Renal cortex interstitium (tissue), 11 donors: ENCODE measurements around the gene WDR70. TPM values are rescaled to one million over a fixed set of nuclear protein-coding genes. Genes with fewer than 3 reads are reported as not detected.

ENCODE experiments used
- DNase-seq, 11 donors: peaks; one replicate each; pipeline ENCODE4 v3.0.0-alpha.2; 2013; ENCODE audit warnings: low read depth in 9 of 11, low spot score in 4 of 11; ENCODE audit errors: extremely low read depth in 1 of 11
- polyA plus RNA-seq, 3 donors: library from polyadenylated mRNA; unstranded; fragments of 120-200 nt; gene quantifications; one replicate each; pipeline ENCODE4 v1.2.1, GENCODE V29; 2013; ENCODE audit not compliant: insufficient read length in 3 of 3

The WDR70 gene
- polyA plus RNA-seq, 3 donors = 47.0 to 56.5 (median 53.3) TPM

- DNase-seq = no peak
Measured at GRCh38 chr5:37723162-37723961, 344.2 kb downstream of the WDR70 start.

- DNase-seq = no peak
Measured at GRCh38 chr5:37724395-37725125, 345.4 kb downstream of the WDR70 start.

GRCh38 chr5:37725185-37725584 is 346.1 kb downstream of the WDR70 start:
- no peak for DNase-seq

- DNase-seq = no peak
Measured at GRCh38 chr5:37727238-37727637, 348.1 kb downstream of the WDR70 start.

- no peak for DNase-seq
Measured at GRCh38 chr5:37730896-37731455, 351.9 kb downstream of the WDR70 start.

GRCh38 chr5:37734114-37734513 is 355.0 kb downstream of the WDR70 start:
- DNase-seq = no peak

- peak in 1 of 11 donors; percentile 25 for DNase-seq
Measured at GRCh38 chr5:37735649-37736347, 356.7 kb downstream of the WDR70 start.

- DNase-seq = no peak
Measured at GRCh38 chr5:37736397-37736796, 357.3 kb downstream of the WDR70 start.

GRCh38 chr5:37737326-37738056 is 358.4 kb downstream of the WDR70 start:
- DNase-seq = no peak

- peak in 2 of 11 donors; percentile 19 to 24 for DNase-seq
Measured at GRCh38 chr5:37738057-37738691, 359.1 kb downstream of the WDR70 start.

GRCh38 chr5:37738865-37739488 is 359.9 kb downstream of the WDR70 start:
- no peak for DNase-seq

GRCh38 chr5:37739817-37740261 is 360.7 kb downstream of the WDR70 start:
- no peak for DNase-seq

- DNase-seq = no peak
Measured at GRCh38 chr5:37740331-37741066, 361.4 kb downstream of the WDR70 start.

- no peak for DNase-seq
Measured at GRCh38 chr5:37742111-37742510, 363.0 kb downstream of the WDR70 start.

- DNase-seq = no peak
Measured at GRCh38 chr5:37751227-37751626, 372.1 kb downstream of the WDR70 start.

GRCh38 chr5:37754976-37755375 is 375.9 kb downstream of the WDR70 start:
- no peak for DNase-seq

- no peak for DNase-seq
Measured at GRCh38 chr5:37755581-37755980, 376.5 kb downstream of the WDR70 start.
